Stimulated activated memory B cell treated with anti-CD40 and anti-IgM and Interleukin-4, amounts not matched to agents 10 μg/mL and 1 μg/mL and 100 μg/mL, for 72 hours (primary cell): Measurements from ENCODE around the gene RHD.
A peak's percentile ranks its signal among the peaks of the same experiment; 100 is the strongest.
"Not testable (repeated sequence)": the region's sequence is repeated elsewhere in the genome, so short reads cannot be mapped to it uniquely, and the experiment has no call there.

ENCODE experiments used
- ATAC-seq: fragments of 150-1000 bp; cut with Tn5 transposase; 2 replicates; pipeline ENCODE4 v1.10.0; 2021
- H3K27ac Mint-ChIP-seq: one replicate; pipeline ENCODE4 v1.8.0; 2022; ENCODE audit warnings: mild to moderate bottlenecking, mixed read lengths
- H3K27me3 Mint-ChIP-seq: one replicate; pipeline ENCODE4 v1.8.0; 2022; ENCODE audit warnings: mixed read lengths
- H3K36me3 Mint-ChIP-seq: one replicate; pipeline ENCODE4 v1.8.0; 2022; ENCODE audit warnings: mixed read lengths
- H3K4me1 Mint-ChIP-seq: one replicate; pipeline ENCODE4 v1.8.0; 2022; ENCODE audit warnings: mixed read lengths
- H3K4me3 Mint-ChIP-seq: one replicate; pipeline ENCODE4 v1.8.0; 2022; ENCODE audit warnings: mild to moderate bottlenecking, moderate library complexity, mixed read lengths
- H3K9me3 Mint-ChIP-seq: one replicate; pipeline ENCODE4 v1.8.0; 2022; ENCODE audit warnings: mixed read lengths

RHD gene

GRCh38 chr1:25272238-25272637 is at the start of gene RHD:
Gene RHD, plus strand, starts transcription at chr1:25272509. Its CDS starts 39 bp downstream, at chr1:25272548.
- H3K27ac Mint-ChIP-seq, H3K4me3 Mint-ChIP-seq, H3K9me3 Mint-ChIP-seq, H3K36me3 Mint-ChIP-seq, ATAC-seq, H3K4me1 Mint-ChIP-seq: not testable (repeated sequence)
- peaks cover 18% of the 10 kb centered on the region for H3K27me3 Mint-ChIP-seq

- no peaks in the 10 kb centered on the region for H3K9me3 Mint-ChIP-seq
- H3K27me3 Mint-ChIP-seq: no peaks in the 10 kb centered on the region
- no peak for ATAC-seq
- H3K27ac Mint-ChIP-seq: no peak overlapping the region
- no peaks in the 10 kb centered on the region for H3K4me1 Mint-ChIP-seq
- H3K4me3 Mint-ChIP-seq: no peak overlapping the region
- peaks cover 64% of the 10 kb centered on the region for H3K36me3 Mint-ChIP-seq
Measured at GRCh38 chr1:25222606-25223005, 49.7 kb upstream of the RHD start.

GRCh38 chr1:25223471-25223870 is 48.8 kb upstream of the RHD start:
- H3K36me3 Mint-ChIP-seq: peaks cover 71% of the 10 kb centered on the region
- no peaks in the 10 kb centered on the region for H3K4me1 Mint-ChIP-seq
- H3K27ac Mint-ChIP-seq: no peak overlapping the region
- H3K9me3 Mint-ChIP-seq: no peaks in the 10 kb centered on the region
- H3K27me3 Mint-ChIP-seq: no peaks in the 10 kb centered on the region
- no peak overlapping the region for H3K4me3 Mint-ChIP-seq
- ATAC-seq: no peak

GRCh38 chr1:25232027-25232865 is 40.1 kb upstream of the RHD start, which contains the start of gene SYF2:
Gene SYF2, minus strand, starts transcription at chr1:25232502. Its CDS starts 35 bp downstream, at chr1:25232467.
- peak; percentile 96 for ATAC-seq
- Mint-ChIP-seq H3K36me3 (peaks cover 32% of the 10 kb centered on the region), H3K9me3 (no peaks in the 10 kb centered on the region), H3K27me3 (no peaks in the 10 kb centered on the region), H3K4me1 (peaks cover 26% of the 10 kb centered on the region), H3K27ac (no peak within 1 kb of the TSS), H3K4me3 (no peak within 1 kb of the TSS)

GRCh38 chr1:25232866-25233784 is 39.2 kb upstream of the RHD start:
- no peaks in the 10 kb centered on the region for H3K9me3 Mint-ChIP-seq
- peak; percentile 88 for ATAC-seq
- peaks cover 35% of the 10 kb centered on the region for H3K4me1 Mint-ChIP-seq
- no peak overlapping the region for H3K27ac Mint-ChIP-seq
- peaks cover 23% of the 10 kb centered on the region for H3K36me3 Mint-ChIP-seq
- no peaks in the 10 kb centered on the region for H3K27me3 Mint-ChIP-seq
- H3K4me3 Mint-ChIP-seq: no peak overlapping the region

GRCh38 chr1:25235411-25235810 is 36.9 kb upstream of the RHD start:
- not testable (repeated sequence) for H3K27me3 Mint-ChIP-seq, H3K27ac Mint-ChIP-seq, H3K9me3 Mint-ChIP-seq, H3K4me3 Mint-ChIP-seq, H3K36me3 Mint-ChIP-seq, ATAC-seq
- H3K4me1 Mint-ChIP-seq: peaks cover 49% of the 10 kb centered on the region

GRCh38 chr1:25236261-25236660 is 36.0 kb upstream of the RHD start:
- Mint-ChIP-seq H3K4me3 (peak overlapping the region; percentile 64), H3K27ac (peak overlapping the region; percentile 90), H3K4me1 (peaks cover 52% of the 10 kb centered on the region)
- not testable (repeated sequence) for H3K9me3 Mint-ChIP-seq, H3K36me3 Mint-ChIP-seq, ATAC-seq, H3K27me3 Mint-ChIP-seq

- Mint-ChIP-seq H3K4me1 (peaks cover 56% of the 10 kb centered on the region), H3K4me3 (no peak overlapping the region), H3K27ac (peak overlapping the region; percentile 90)
Measured at GRCh38 chr1:25238046-25238445, 34.3 kb upstream of the RHD start.

GRCh38 chr1:25239681-25240541 is 32.4 kb upstream of the RHD start:
- peak overlapping the region; percentile 80 for H3K4me3 Mint-ChIP-seq
- peaks cover 67% of the 10 kb centered on the region for H3K4me1 Mint-ChIP-seq
- H3K36me3 Mint-ChIP-seq: peaks cover 28% of the 10 kb centered on the region

More at GRCh38 chr1:25238046-25238445, 34.3 kb upstream of the RHD start:
- H3K36me3 Mint-ChIP-seq: peaks cover 18% of the 10 kb centered on the region
- H3K27me3 Mint-ChIP-seq: no peaks in the 10 kb centered on the region
- no peaks in the 10 kb centered on the region for H3K9me3 Mint-ChIP-seq
- ATAC-seq: no peak

GRCh38 chr1:25243907-25244306 is 28.4 kb upstream of the RHD start:
- Mint-ChIP-seq H3K27me3 (no peaks in the 10 kb centered on the region), H3K4me1 (peaks cover 66% of the 10 kb centered on the region), H3K27ac (no peak overlapping the region), H3K4me3 (no peak overlapping the region), H3K36me3 (peaks cover 53% of the 10 kb centered on the region), H3K9me3 (no peaks in the 10 kb centered on the region)
- ATAC-seq: no peak

More at GRCh38 chr1:25239681-25240541, 32.4 kb upstream of the RHD start:
- no peaks in the 10 kb centered on the region for H3K9me3 Mint-ChIP-seq
- no peaks in the 10 kb centered on the region for H3K27me3 Mint-ChIP-seq
- H3K27ac Mint-ChIP-seq: peak overlapping the region; percentile 90
- ATAC-seq: peak; percentile 95

GRCh38 chr1:25245393-25245792 is 26.9 kb upstream of the RHD start:
- no peak for ATAC-seq
- Mint-ChIP-seq H3K27me3 (no peaks in the 10 kb centered on the region), H3K4me3 (peak overlapping the region; percentile 99), H3K9me3 (no peaks in the 10 kb centered on the region), H3K4me1 (peaks cover 51% of the 10 kb centered on the region), H3K27ac (peak overlapping the region; percentile 100), H3K36me3 (peaks cover 53% of the 10 kb centered on the region)

- H3K36me3 Mint-ChIP-seq: peaks cover 52% of the 10 kb centered on the region
- peak overlapping the region; percentile 100 for H3K27ac Mint-ChIP-seq
- ATAC-seq: no peak
- peaks cover 45% of the 10 kb centered on the region for H3K4me1 Mint-ChIP-seq
- no peaks in the 10 kb centered on the region for H3K9me3 Mint-ChIP-seq
- H3K4me3 Mint-ChIP-seq: peak overlapping the region; percentile 99
- H3K27me3 Mint-ChIP-seq: no peaks in the 10 kb centered on the region
Measured at GRCh38 chr1:25245809-25246599, 26.3 kb upstream of the RHD start.

- H3K27me3 Mint-ChIP-seq: no peaks in the 10 kb centered on the region
- peaks cover 47% of the 10 kb centered on the region for H3K36me3 Mint-ChIP-seq
- no peak for ATAC-seq
- H3K27ac Mint-ChIP-seq: peak overlapping the region; percentile 100
- H3K4me1 Mint-ChIP-seq: peaks cover 40% of the 10 kb centered on the region
- peak overlapping the region; percentile 99 for H3K4me3 Mint-ChIP-seq
- H3K9me3 Mint-ChIP-seq: no peaks in the 10 kb centered on the region
Measured at GRCh38 chr1:25246600-25247023, 25.7 kb upstream of the RHD start.
